HL-60 (cell line): Measurements from ENCODE around the gene CFAP74.

ENCODE experiments used
- CTCF ChIP-seq: IDR thresholded peaks from one replicate; pipeline ENCODE4 v1.5.1; 2011; ENCODE audit warnings: low read length, control low read depth, inconsistent platforms; ENCODE audit not compliant: insufficient read depth
- POLR2AphosphoS5 ChIP-seq: IDR thresholded peaks from 2 replicates; pipeline ENCODE4 v1.6.1; 2012; ENCODE audit warnings: low read depth
- REST ChIP-seq: IDR thresholded peaks from 2 replicates; pipeline ENCODE4 v1.6.1; 2012; ENCODE audit warnings: low read depth; ENCODE audit not compliant: insufficient replicate concordance
- SPI1 ChIP-seq: IDR thresholded peaks from 2 replicates; pipeline ENCODE4 v1.6.1; 2012; ENCODE audit warnings: low read depth, mild to moderate bottlenecking, borderline replicate concordance

- no peak for TF ChIP-seq CTCF
- no peak for TF ChIP-seq REST
- TF ChIP-seq POLR2AphosphoS5: no peak
- no peak for TF ChIP-seq SPI1
These were observed 45.7 kb upstream of the CFAP74 start for GRCh38 chr1:2049225-2049717.
